CD4-positive, alpha-beta T cell treated with Interleukin-17A for 4 hours (primary cell): ENCODE data around the gene CDPF1.

ENCODE experiments used
- DNase-seq: peaks from one replicate; pipeline ENCODE4 v3.0.0-alpha.2; 2020; ENCODE audit warnings: mixed read lengths

Gene CDPF1, protein sequence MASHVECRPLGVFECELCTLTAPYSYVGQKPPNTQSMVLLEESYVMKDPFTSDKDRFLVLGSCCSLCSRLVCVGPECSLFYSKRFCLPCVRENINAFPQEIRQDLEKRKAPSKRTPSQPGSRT

DNA sequence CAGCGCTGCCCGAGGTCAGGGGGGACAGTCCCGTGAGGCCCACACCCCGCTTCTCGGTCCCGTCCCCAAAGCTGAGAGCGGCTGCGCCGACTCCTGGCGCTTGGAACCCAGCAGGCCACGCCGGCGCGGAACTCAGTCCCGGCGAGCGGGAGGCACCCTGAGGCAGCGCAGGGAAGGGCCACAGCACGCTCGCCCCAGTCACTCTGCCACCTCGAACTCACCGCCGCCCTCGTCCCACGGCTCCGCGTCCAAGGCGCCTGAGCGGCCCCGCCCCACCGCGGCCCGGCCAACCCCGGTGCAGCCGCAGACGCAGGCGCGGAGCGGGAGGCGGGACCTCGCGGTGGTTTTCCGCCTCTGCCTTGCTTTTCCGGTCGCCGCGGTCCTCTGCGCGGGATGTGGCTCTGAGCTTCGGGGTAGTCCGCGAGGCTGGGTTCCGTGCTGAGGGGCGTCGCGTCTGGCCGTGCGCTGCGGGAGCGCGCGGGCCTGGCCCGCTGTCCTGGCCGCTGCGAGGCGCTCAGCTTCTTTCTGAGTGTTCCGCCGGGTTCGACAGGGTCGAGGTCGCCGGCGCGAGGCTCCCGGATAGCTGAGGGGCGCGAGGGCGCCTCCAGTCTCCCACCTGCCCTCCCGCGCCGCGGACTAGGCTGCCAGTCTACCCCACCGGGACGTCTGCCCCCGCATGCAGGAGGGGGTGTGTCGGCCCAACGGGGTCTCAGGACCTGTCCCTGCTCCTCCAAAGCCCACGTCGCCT is at the start of gene CDPF1:
TSS of gene CDPF1 (minus strand) at position 259 of the 748 bp plus-strand sequence. CDS start 2,009 bp downstream, outside the sequence.
- peak; percentile 95 for DNase-seq

DNA sequence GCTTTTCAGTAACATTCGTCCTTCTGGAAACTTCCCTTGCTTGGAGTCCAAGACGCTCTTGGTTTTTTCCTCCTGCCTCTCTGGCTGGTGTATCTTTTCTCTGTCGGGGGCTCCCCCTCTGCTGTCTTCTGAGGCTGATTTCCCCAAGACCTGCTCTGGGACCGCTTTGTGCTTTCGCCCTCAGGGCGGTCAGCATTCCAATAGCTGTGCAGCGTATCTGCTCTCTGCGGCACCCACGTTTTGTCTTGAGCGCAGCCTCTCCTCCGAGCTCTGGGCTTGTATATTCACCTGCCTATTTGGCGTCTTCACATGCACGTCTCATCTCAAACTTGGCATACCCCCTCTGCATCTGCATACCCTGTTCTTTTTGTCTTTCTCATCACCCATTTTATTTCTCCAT is 49.0 kb upstream of the CDPF1 start:
- DNase-seq = no peak

DNA sequence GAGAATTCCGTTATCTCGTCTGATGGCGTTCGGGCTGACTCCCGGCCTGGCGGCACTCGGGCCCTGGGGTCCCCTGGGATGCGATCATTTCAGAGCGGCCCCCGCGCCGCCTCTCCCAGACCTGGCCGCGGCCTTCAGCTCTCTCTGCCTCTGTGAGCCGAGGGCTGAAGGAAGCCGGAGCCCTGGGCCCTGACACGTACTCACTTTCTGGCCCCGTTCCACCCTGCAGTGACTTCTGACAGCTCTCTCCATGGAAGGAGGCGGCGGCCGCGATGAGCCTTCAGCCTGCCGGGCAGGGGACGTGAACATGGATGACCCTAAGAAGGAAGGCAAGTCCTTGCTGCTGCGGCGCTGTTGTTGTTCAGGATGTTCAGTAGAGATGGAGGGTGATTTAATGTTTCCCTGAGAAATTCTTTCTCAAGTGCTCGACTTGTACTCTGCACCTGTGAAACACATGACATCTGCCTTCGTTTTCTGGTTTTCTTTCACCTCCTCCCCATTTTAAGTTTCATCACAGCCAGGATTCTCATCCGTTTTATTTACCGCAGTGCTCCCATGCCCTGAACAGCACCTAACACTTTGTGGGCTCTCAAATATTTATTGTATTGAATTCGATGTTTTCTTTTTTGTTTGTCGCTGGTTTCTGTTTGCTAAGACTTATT is 47.2 kb upstream of the CDPF1 start:
- no peak for DNase-seq

DNA sequence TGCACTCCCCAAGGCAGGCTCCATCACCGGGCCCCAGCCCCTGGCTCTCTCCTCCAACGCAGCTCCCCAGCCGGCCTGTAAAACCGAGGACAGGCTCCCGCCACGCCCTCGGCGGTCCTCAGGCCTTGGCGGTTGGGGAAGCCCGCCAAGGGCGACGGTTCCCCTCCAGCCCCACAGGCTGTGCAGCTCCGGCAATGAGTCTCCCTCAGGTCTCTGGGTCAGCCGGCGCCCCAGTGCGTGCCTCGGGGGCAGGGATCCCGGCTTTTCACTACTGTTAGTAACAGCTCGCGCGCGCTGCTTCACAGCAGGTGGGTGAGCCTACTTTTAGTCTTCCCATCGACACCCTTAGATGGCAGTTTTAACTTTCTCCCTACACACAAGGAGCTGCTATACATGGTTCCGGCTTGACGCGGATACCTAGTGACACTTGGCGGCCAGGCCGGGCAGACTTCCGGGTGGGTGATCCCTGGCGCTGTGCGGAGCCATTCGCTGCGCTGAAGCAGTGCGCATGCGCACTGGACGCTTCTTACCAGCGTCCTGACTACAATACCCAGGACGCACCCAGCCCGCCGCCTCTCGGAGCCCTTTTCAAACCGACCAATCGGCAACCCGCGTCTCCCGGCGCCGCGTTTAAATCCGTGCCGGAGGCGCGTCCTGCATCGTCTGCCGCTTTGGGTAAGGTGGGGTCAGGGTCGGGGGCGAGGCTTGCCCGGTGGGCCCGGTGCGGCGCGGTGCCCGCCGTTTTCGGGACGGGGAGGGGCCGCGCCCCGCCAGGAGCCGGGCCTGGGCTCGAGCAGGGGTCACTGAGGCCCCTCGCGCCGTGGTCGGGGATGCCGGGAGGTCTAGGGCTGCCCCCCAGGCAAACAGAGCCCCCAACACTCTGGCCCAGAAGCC is 46.4 kb upstream of the CDPF1 start, which contains the start of gene GTSE1:
TSS of gene GTSE1 (plus strand) at position 614 of the 894 bp plus-strand sequence. CDS start 531 bp downstream, outside the sequence.
- peak; percentile 98 for DNase-seq

DNA sequence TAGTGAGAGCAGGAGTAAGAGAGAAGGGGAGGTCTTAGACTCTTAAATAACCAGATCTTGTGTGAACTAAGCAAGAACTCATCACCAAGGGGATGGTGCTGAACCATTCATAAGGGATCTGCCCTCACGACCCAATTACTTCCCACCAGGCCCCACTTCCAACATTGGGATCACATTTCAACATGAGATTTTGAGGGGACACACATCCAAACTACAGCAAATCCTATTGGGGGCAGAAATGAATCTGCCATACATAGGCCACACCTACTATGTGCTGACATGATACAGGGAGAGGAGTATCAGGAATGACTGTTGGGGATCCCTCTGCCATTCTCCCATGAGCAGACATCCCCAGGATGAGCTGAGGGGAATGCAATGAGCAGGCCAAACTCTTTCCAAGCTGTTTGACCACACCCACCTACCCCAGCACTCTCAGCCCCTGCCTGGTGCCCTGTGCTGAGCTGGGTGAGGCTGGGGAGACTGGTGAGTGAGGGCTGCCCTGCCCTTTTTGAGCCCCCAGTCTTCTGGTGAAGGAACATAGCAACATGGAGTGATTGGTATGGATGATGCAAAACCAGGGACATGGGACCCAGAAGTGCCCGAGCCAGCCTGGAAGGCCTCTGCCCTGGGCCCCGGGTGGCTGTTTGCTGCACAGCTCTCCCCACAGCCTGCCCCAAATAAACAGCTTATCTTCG is 45.3 kb upstream of the CDPF1 start:
- DNase-seq = no peak

DNA sequence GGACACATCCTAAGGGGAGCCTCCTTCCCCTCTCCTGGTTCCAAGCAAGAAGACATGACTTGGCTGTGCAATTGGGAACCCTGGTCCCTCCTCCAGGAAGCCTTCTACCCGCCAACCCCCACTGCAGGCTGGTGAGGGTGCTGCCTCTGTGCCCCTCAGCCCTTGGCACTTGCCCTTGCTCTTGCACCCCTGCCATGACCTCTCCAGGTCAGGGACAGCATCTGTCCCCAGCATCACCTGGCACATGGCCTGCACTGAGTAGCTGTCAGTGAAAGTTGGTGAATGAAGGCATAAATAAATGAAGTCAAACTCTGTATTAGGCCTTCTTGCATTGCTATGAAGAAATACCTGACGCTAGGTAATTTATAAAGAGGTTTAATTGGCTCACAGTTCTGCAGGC is 44.7 kb upstream of the CDPF1 start:
- no peak for DNase-seq

DNA sequence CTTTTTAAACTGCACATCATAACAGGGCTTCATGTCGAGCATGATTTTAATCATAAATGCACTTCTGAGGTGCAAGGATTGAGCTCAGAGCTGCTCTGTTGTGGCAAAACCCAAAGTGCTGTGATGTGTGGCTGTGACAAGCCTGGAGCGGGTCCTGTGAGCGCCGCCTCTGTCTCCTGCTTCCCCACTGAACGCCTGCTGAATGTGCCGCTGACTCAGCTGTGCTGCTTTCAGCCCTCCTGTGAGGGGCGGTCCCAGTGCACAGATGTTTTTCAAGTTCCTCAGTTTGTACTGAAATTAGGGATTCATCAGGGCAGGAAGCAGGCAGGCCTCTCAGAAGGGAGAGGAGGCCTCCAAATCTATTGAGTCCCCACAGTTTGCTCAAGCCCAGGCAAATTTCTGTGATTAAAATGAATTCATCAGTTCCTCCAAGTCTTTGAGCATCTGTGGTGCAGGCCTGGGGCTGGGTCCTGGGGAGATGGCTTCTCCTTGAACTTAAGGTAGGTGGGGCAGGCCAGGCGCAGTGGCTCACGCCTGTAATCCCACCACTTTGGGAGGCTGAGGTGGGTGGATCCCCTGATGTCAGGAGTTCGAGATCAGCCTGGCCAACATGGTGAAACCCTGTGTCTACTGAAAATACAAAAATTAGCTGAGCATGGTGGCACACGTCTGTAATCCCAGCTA is 43.6 kb upstream of the CDPF1 start:
- DNase-seq = peak; percentile 22

DNA sequence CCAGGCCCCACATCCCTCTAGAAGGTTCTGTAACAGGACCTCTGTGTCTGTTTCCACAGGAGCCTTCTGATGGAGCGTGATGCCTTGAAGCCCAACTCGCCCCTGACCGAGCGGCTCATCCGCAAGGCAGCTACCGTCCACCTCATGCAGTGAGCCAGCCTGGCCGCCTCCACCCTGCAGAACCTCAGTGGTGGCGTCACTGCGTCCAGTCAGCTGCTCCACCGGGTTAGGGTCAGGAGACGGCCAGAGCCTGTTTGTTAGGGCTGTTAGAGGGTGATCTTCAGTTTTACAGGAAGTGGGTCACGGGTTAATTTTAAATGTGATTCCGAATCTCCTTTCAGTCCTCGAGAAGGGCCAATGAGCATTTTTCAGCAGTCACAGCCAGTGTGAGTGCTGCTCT is 42.6 kb upstream of the CDPF1 start:
- DNase-seq = no peak

DNA sequence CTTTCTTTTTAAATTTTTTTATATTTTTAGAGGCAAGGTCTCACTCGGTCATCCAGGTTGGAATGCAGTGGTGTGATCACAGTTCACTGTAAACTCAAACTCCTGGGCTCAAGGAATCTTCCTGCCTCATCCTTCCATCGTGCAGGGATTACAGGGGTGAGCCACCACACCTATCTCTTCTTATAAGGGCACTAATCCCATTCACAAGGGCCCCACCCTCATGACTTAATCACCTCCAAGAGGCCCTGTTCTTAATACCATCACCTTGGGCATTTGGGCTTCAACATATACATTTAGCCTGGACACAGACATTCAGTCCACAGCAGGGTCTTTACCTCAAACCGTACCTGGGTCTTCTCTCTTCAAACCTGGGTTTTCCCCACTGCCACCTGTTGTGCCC is 42.1 kb upstream of the CDPF1 start:
- no peak for DNase-seq

DNA sequence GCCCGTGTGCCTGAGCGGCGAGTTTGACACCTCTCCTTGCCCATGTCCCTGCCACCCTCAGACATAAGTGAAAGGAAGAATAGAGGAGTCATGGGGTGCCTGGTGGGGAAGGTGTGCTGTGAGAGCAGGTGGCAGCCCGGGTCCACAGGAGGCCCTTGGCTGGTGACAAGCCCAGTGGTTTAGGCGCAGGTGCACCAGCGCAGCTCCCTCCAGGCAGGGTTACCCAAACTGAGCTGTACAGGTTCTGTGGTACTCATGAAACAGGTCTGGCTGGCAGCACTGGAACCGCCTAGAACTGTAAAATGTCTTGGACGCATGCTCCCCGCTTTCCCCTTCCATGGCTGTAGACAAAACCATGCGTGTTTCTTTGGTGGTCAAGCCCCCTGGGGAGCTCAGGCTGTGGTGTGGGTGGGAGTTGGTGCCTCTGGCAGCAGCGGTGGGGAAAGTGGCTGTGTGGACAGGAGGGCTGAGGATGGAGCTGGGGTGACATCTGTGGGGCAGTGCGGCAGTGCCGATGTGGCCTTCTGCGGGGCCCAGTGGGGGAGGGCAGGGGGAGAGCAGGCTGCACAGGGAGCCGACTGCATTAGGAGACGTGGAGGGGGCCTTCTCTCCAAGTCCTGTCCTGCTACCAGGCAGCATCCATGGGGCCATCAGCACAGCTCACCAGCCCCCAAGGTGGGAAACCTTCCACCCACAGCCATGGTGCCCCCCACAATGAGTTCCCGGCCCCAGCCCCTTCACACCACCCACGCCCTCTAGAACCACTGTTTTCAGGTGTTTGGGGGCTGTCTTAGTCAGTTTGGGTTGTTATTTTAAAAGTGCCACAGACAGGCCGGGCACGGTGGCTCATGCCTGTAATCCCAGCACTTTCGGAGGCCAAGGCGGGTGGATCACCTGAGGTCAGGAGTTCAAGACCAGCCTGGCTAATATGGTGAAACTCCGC is 41.0 kb upstream of the CDPF1 start:
- no peak for DNase-seq

DNA sequence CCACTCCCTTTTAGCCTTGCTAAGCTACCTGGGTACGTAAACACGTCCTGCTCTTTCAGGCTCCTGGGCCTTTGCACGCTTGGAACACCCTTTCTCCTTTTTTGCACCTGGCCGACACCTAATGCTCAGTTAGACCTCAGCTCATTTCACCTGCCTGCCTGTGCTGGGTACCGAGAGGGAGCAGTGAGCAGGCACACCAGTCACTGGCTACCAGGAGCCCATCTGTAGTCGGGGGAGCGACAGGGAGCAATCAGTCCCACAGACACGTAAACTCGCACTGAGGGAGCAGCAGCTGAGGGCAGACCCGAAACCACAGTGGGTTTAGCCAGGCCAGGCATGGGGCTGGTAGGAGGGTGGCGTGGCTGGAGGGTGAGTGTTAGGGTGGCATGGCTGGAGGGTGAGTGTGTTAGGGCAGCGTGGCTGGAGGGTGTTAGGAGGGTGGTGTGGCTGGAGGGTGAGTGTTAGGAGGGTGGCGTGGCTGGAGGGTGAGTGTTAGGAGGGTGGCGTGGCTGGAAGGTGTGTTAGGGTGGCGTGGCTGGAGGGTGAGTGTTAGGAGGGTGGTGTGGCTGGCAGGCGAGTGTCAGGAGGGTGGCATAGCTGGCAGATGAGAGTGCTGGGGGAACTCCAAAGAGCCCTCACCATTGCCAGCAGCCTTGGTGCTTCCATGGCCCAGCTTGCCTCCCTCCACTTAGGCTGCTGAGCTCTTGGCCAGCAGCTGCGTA is 40.2 kb upstream of the CDPF1 start:
- DNase-seq = no peak

DNA sequence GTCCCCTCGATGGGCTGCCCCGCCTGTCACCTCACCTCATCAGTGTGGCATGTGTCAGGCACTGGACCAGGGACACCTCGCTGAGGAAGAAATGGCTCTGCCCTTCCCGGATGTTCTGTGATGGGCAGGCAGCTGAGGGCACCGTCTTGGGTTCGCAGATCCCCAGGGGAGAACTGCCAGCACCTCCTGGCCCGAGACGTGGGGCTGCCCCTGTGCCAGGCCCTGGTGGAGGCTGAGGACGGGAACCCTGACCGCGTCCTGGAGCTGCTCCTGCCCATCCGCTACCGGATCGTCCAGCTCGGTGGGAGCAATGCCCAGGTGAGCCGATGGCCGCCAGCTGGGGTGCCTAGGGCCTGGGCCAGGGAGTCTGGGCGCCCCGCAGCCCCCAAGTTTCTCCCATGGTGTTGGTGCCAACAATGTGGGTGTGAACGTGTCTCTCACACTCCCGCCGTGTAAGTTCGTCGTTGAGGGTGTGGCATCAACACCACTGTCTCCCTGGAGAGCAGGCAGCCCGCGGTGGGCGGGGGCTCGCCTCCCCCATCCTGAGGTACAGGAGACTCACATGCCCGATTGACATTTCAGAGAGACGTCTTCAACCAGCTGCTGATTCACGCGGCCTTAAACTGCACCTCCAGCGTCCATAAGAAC is 39.3 kb upstream of the CDPF1 start:
- DNase-seq = no peak

DNA sequence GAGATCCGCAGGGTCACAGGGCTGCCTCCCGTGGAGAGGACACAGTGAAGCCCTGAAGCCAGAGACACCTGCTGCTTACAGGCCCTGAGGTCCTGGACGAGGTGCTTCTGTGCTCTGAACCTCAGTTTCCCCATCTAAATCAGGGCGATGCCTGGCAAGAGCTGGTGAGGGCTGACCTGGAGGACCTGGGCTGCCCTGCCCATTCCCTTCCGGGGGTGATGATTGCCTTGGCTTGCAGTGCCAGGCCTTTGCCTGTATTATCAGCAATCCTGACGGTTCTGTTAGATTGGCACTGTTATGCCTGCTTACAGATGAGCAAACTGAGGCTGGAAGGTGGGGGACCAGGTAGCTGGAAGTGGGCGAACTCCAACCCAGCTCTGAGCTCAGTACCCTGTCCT is 38.8 kb upstream of the CDPF1 start:
- no peak for DNase-seq

DNA sequence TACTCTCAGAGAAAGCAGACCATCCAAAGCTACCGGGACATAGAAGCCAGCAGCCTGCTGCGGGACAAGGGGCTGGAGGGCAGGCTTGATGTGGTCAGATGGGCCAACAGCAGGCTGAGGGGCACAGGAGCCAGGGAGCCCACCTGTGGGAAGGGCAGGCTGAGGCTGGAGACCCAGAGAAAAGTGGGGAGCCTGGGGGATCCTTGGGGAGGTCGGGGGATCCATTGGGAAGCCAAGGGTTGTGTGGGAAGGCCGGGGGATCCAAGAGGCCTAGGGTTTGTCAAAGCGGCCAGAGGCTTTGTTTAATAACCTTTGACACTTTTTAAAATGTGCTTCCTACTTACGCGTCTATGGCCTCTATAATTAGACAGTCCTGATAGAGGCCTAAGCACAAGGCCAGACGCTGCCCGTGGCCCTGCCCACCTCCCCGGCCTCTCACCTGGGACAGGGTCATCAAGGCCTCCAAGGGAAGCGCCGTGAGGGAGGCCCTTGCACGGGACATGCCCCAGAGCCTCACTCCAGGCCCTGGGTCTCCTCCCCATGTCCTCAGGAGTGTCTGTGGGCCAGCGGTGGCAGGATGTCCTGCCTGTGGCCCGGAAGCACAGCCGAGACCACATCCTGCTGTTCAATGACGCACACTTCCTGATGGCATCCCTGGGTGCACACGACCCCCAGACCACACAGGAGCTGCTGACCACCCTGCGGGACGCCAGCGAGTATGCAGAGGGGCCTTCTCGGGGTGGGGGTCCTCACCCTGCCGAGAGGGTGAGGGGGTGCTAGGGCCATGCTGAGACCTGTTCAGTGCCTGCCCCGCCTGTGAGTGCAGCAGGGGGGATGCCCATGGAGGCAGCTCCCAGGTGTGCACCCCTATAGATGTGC is 38.0 kb upstream of the CDPF1 start:
- peak; percentile 8 for DNase-seq

DNA sequence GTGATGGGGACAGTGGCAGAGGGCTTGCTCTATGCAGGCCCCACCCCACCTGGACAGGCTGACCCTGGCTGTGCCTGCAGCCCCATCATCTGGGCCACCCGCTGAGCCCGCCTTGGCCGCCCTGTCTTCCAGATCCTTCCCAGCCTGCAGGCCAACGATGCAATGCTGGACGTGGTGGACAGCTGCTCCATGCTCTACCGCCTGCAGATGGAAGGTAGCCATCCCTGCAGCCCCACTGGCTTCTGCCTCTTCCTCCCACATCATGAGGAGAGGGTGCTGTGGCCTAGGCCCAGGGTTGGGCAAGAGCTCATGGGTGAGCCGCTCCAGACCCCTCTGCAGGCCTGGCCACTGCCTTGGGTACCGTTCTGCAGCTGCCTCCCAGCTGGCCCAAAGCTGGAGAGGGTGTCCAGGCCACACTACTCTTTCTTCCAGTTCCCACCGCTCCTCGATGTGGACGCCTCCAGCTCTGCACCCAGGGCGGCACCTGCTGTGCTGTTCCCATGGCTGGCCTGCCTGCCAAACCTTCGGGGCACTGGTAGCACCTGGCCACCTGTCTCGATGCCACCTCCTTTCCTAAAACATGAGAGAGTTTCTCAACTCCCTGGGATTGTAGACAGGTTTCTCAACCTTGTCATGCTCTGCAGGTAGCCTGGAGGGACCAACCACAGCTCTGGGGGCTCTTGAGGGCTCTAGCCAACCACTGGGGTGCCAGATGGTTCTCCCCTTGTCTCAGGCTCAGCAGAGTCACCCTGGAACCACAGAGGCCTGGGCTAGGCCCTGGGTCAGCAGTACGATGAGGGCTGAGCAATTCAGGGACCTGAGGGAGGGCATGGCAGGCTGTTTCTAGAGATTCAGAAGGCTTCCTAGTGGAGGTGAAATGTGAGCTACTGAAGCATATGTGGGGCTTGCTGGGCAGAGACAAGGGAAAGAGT is 37.1 kb upstream of the CDPF1 start:
- no peak for DNase-seq

DNA sequence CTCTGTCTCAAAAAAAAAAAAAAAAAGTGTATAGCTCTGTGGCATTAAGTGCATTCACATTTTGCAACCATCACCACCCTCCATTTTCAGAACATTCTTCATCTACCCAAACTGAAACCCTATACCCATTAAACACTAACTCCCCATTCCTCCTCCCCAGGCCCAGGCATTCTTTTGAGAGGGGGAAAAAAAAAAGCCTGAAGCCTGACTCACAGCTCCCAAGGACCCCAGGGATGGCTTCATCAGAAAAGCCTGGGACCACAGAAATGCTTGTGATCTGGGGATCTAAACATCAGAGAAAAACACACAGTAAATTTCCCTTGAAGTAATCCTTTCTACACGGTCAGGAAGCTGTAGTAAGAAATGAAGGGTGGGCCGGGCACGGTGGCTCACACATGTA is 35.9 kb upstream of the CDPF1 start:
- DNase-seq = no peak
